ENCODE data around the gene FAM114A2.

DNA sequence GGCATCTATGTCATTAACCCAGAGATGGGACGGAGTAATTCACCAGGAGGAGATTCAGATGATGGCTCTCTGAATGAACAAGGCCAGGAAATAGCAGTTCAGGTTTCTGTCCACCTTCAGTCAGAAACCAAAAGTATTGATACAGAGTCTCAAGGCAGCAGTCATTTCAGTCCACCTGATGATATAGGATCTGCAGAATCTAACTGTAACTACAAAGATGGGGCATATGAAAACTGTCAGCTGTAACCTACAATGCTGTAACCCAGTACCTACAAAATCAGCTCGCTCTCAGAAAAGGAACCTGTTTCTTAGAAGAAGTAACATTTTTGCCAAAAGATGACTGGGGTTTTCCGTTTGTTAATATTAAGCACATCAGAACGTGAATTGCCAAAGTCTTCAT is 14.8 kb upstream of the FAM114A2 start:
- TF ChIP-seq CTCF (conservative IDR thresholded peaks at IDR 0.05) (no peak), ZFX (IDR thresholded peaks at IDR 0.05) (no peak)

Measured in C4-2B (cell line).